Measurements from ENCODE around the gene SH3BP2.

Gene SH3BP2

GRCh38 chr4:2856266-2856665 lies 63.4 kb downstream of the SH3BP2 start:
- no peak overlapping the region for H3K4me3 ChIP-seq (replicated peaks; ENCODE audit: low read depth, low read length)
- no peak for DNase-seq (ENCODE audit: low read depth)
- no peak for TF ChIP-seq CTCF (IDR thresholded peaks at IDR 0.05; ENCODE audit: low read length, missing control alignments)

GRCh38 chr4:2857349-2857927 lies 64.6 kb downstream of the SH3BP2 start:
- no peak overlapping the region for H3K4me3 ChIP-seq (replicated peaks; ENCODE audit: low read depth, low read length)
- TF ChIP-seq CTCF (IDR thresholded peaks at IDR 0.05; ENCODE audit: low read length, missing control alignments): no peak

GRCh38 chr4:2858451-2859217 lies 65.7 kb downstream of the SH3BP2 start:
- DNase-seq (ENCODE audit: low read depth): peak; percentile 47
- H3K4me3 ChIP-seq (replicated peaks; ENCODE audit: low read depth, low read length): no peak overlapping the region
- no peak for TF ChIP-seq CTCF (IDR thresholded peaks at IDR 0.05; ENCODE audit: low read length, missing control alignments)

More at GRCh38 chr4:2857349-2857927, 64.6 kb downstream of the SH3BP2 start:
- DNase-seq (ENCODE audit: low read depth): no peak

- no peak overlapping the region for H3K4me3 ChIP-seq (replicated peaks; ENCODE audit: low read depth, low read length)
- TF ChIP-seq CTCF (IDR thresholded peaks at IDR 0.05; ENCODE audit: low read length, missing control alignments): no peak
- DNase-seq (ENCODE audit: low read depth): no peak
Measured at GRCh38 chr4:2859514-2859913, 66.6 kb downstream of the SH3BP2 start.

GRCh38 chr4:2860391-2861348 lies 67.8 kb downstream of the SH3BP2 start:
- no peak overlapping the region for H3K4me3 ChIP-seq (replicated peaks; ENCODE audit: low read depth, low read length)
- TF ChIP-seq CTCF (IDR thresholded peaks at IDR 0.05; ENCODE audit: low read length, missing control alignments): no peak
- peak; percentile 49 for DNase-seq (ENCODE audit: low read depth)

- no peak overlapping the region for H3K4me3 ChIP-seq (replicated peaks; ENCODE audit: low read depth, low read length)
- DNase-seq (ENCODE audit: low read depth): no peak
- no peak for TF ChIP-seq CTCF (IDR thresholded peaks at IDR 0.05; ENCODE audit: low read length, missing control alignments)
Measured at GRCh38 chr4:2861631-2862436, 68.9 kb downstream of the SH3BP2 start.
